Measurements from ENCODE around the gene C2orf78.
"Not testable (repeated sequence)": the region's sequence is repeated elsewhere in the genome, so short reads cannot be mapped to it uniquely, and the experiment has no call there.

C2orf78 gene

GRCh38 chr2:73776381-73776780 lies 7.6 kb upstream of the C2orf78 start:
- Histone ChIP-seq H3K27me3 (replicated peaks; ENCODE audit: control insufficient read depth, insufficient read depth, low read length) (no peaks in the 10 kb centered on the region), H3K36me3 (ENCODE audit: control insufficient read depth, insufficient read depth, low read length) (peaks cover 5% of the 10 kb centered on the region), H3K4me3 (replicated peaks; ENCODE audit: low read depth, low read length) (no peak overlapping the region)
- DNase-seq (ENCODE audit: extremely low read depth, insufficient read length), result no peak
- no peak for TF ChIP-seq CTCF (IDR thresholded peaks at IDR 0.05; ENCODE audit: insufficient read depth, low read length, poor library complexity, severe bottlenecking)

GRCh38 chr2:73776869-73777519 lies 7.0 kb upstream of the C2orf78 start:
- Histone ChIP-seq H3K27me3 (replicated peaks; ENCODE audit: control insufficient read depth, insufficient read depth, low read length) (no peaks in the 10 kb centered on the region), H3K4me3 (replicated peaks; ENCODE audit: low read depth, low read length) (no peak overlapping the region), H3K36me3 (ENCODE audit: control insufficient read depth, insufficient read depth, low read length) (peaks cover 5% of the 10 kb centered on the region)
- TF ChIP-seq CTCF (IDR thresholded peaks at IDR 0.05; ENCODE audit: insufficient read depth, low read length, poor library complexity, severe bottlenecking), result no peak
- DNase-seq (ENCODE audit: extremely low read depth, insufficient read length), result no peak

- H3K27me3 ChIP-seq (replicated peaks; ENCODE audit: control insufficient read depth, insufficient read depth, low read length); H3K36me3 ChIP-seq (ENCODE audit: control insufficient read depth, insufficient read depth, low read length); DNase-seq (ENCODE audit: extremely low read depth, insufficient read length): not testable (repeated sequence)
- peak overlapping the region; percentile 74 for H3K4me3 ChIP-seq (replicated peaks; ENCODE audit: low read depth, low read length)
These were observed 5.0 kb upstream of the C2orf78 start for GRCh38 chr2:73778867-73779466.

- peaks cover 3% of the 10 kb centered on the region for H3K36me3 ChIP-seq (ENCODE audit: control insufficient read depth, insufficient read depth, low read length)
- peak within 1 kb of the TSS; percentile 74 for H3K4me3 ChIP-seq (replicated peaks; ENCODE audit: low read depth, low read length)
- peak; percentile 92 for TF ChIP-seq CTCF (IDR thresholded peaks at IDR 0.05; ENCODE audit: insufficient read depth, low read length, poor library complexity, severe bottlenecking)
- no peaks in the 10 kb centered on the region for H3K27me3 ChIP-seq (replicated peaks; ENCODE audit: control insufficient read depth, insufficient read depth, low read length)
- DNase-seq (ENCODE audit: extremely low read depth, insufficient read length), result peak; percentile 92
These were observed 4.3 kb upstream of the C2orf78 start, which contains the start of gene DUSP11 for GRCh38 chr2:73779467-73780236. Gene DUSP11, minus strand, starts transcription at chr2:73780103. Its CDS starts 129 bp downstream, at chr2:73779974.

- Histone ChIP-seq H3K36me3 (ENCODE audit: control insufficient read depth, insufficient read depth, low read length) (peaks cover 3% of the 10 kb centered on the region), H3K27me3 (replicated peaks; ENCODE audit: control insufficient read depth, insufficient read depth, low read length) (no peaks in the 10 kb centered on the region), H3K4me3 (replicated peaks; ENCODE audit: low read depth, low read length) (peak overlapping the region; percentile 74)
- DNase-seq (ENCODE audit: extremely low read depth, insufficient read length), result no peak
- TF ChIP-seq CTCF (IDR thresholded peaks at IDR 0.05; ENCODE audit: insufficient read depth, low read length, poor library complexity, severe bottlenecking), result no peak
These were observed 3.8 kb upstream of the C2orf78 start for GRCh38 chr2:73780237-73780582.

GRCh38 chr2:73783402-73783801 lies 581 bp upstream of the C2orf78 start:
- DNase-seq (ENCODE audit: extremely low read depth, insufficient read length); H3K27me3 ChIP-seq (replicated peaks; ENCODE audit: control insufficient read depth, insufficient read depth, low read length); H3K36me3 ChIP-seq (ENCODE audit: control insufficient read depth, insufficient read depth, low read length); H3K4me3 ChIP-seq (replicated peaks; ENCODE audit: low read depth, low read length): not testable (repeated sequence)
